HG03565 (cell line): ENCODE results near the gene PILRA.

Source experiments
- ATAC-seq: cut with Tn5 transposase; IDR thresholded peaks from one replicate; pipeline ENCODE4 v1.9.1; 2021; ENCODE audit warnings: mild to moderate bottlenecking, moderate library complexity; ENCODE audit not compliant: unreplicated experiment

PILRA gene

GRCh38 chr7:100406767-100407166 lies 33.5 kb downstream of the PILRA start:
- ATAC-seq = no peak

- no peak for ATAC-seq
Measured at GRCh38 chr7:100407285-100408180, 34.2 kb downstream of the PILRA start.

GRCh38 chr7:100411101-100411500 lies 37.8 kb downstream of the PILRA start:
- ATAC-seq = no peak

- ATAC-seq = no peak
Measured at GRCh38 chr7:100413346-100413745, 40.1 kb downstream of the PILRA start.

- no peak for ATAC-seq
Measured at GRCh38 chr7:100413889-100414288, 40.6 kb downstream of the PILRA start.

GRCh38 chr7:100415448-100415847 lies 42.2 kb downstream of the PILRA start:
- ATAC-seq = no peak

- no peak for ATAC-seq
Measured at GRCh38 chr7:100418930-100419659, 45.8 kb downstream of the PILRA start.

- ATAC-seq = no peak
Measured at GRCh38 chr7:100419660-100420226, 46.5 kb downstream of the PILRA start.

- no peak for ATAC-seq
Measured at GRCh38 chr7:100423315-100423714, 50.0 kb downstream of the PILRA start.

GRCh38 chr7:100425347-100425746 lies 52.1 kb downstream of the PILRA start:
- ATAC-seq = no peak

GRCh38 chr7:100426516-100426915 lies 53.2 kb downstream of the PILRA start:
- no peak for ATAC-seq

- ATAC-seq = no peak
Measured at GRCh38 chr7:100427762-100428198, 54.5 kb downstream of the PILRA start.

GRCh38 chr7:100428199-100428966 lies 55.1 kb downstream of the PILRA start, which contains the start of gene ZCWPW1:
ZCWPW1 (minus strand) TSS chr7:100428703; CDS start chr7:100420649, 8,054 bp downstream.
- peak; percentile 25 for ATAC-seq

GRCh38 chr7:100428967-100429636 lies 55.8 kb downstream of the PILRA start:
- peak; percentile 46 for ATAC-seq

GRCh38 chr7:100429637-100430492 lies 56.6 kb downstream of the PILRA start, which contains the start of gene MEPCE:
MEPCE (plus strand) TSS chr7:100429831; CDS start chr7:100430019, 188 bp downstream.
- ATAC-seq = peak; percentile 23

GRCh38 chr7:100430493-100431285 lies 57.4 kb downstream of the PILRA start:
- no peak for ATAC-seq

GRCh38 chr7:100431286-100431735 lies 58.0 kb downstream of the PILRA start:
- ATAC-seq = no peak

GRCh38 chr7:100432053-100432452 lies 58.8 kb downstream of the PILRA start:
- no peak for ATAC-seq
